Activated CD8-positive, alpha-beta memory T cell treated with anti-CD3 and anti-CD28 coated beads for 36 hours (primary cell): ENCODE measurements around the gene FAM72A. TPM values are rescaled to one million over a fixed set of nuclear protein-coding genes. Genes with fewer than 3 reads are reported as not detected.
"Not testable (repeated sequence)": the region's sequence is repeated elsewhere in the genome, so short reads cannot be mapped to it uniquely, and the experiment has no call there.

Source experiments
- CTCF ChIA-PET: fragments of 350-600 bp; sonication (Branson Sonifier 250); formaldehyde crosslinking; loops from one replicate; lab custom pipeline; 2021; ENCODE audit warnings: antibody characterized with exemption; lab: Charles Lee
- POLR2A ChIA-PET: fragments of 350-600 bp; sonication (Branson Sonifier 250); formaldehyde crosslinking; loops from one replicate; lab custom pipeline; 2021; ENCODE audit warnings: antibody characterized with exemption; lab: Charles Lee
- total RNA-seq, 2 experiments: library from RNA; stranded (reverse); gene quantifications; one replicate each; pipeline ENCODE4 v1.2.3, GENCODE V29; 2021

Gene FAM72A
- total RNA-seq, 2 experiments from 2014 or later: 23.0 to 24.6 TPM

DNA sequence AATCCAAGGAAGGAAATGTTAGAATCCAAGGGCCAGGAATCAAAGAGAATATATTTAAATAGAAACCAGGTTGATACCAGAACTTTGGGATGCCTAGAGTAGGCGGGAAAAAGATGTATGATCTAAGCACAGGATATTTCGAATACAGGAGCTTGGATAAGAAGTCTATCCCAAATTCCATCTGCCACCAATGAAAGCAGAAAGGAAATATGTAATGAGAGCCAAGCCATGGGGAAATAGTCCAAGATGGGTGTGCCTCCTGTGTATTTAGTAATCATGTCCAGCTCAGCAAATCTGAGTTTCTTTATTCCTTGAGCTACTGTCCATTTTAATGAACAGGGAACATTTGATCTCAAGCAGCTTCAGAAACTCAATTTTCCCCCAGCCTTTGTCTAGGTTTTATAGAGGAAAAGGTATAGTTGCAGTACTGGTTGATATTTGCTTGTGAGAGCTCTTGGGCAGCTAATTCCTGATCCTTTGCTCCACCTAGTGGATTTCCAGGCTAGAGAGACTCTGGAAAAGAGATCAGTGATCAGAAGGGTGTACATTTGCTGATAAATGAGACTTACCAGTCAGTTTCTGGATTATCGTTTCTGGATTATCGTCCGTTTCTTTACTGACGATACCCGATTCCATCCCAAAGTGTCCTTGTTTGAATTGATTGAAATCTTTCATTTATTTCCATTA, 28.3 kb downstream of the FAM72A start:
- POLR2A ChIA-PET, CTCF ChIA-PET: not testable (repeated sequence)

- POLR2A ChIA-PET, CTCF ChIA-PET: not testable (repeated sequence)
Measured at GRCh38 chr1:206173110-206173719, 29.4 kb downstream of the FAM72A start.

GRCh38 chr1:206169794-206170193, 32.8 kb downstream of the FAM72A start:
- CTCF ChIA-PET, POLR2A ChIA-PET: not testable (repeated sequence)

DNA sequence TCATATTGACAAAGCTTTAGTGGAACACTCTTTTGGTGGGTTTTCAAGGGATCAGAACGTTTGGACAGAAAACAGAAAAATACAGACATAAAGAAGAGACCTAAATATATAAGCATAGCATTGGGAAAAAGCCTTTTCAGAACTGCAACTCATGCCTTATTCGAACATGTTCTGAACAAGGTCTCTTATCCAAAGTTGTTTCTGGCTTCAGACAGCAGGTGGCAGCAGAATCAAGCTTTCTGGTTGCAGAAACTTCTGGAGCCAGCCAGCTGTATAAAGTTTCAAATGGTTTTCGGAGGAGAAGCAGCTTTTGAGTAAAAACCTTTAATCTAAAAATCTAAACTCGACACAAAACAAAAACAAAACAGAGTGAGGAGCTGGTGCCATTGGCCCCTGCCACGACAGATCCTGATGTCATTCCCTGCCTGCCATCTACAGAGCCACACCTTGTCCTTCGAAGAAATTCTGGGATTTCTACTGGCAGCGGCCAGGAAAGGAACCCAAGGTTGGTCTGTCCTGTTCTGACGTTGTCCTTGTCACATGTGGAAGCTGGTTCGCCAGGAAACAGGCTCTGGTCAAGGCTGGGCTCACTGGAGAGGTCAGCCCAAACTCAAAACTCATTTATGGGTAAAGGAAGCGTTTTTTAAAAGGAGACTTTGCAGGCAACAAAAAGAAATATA, 35.1 kb downstream of the FAM72A start:
- CTCF ChIA-PET, POLR2A ChIA-PET: not testable (repeated sequence)

GRCh38 chr1:206145771-206146290, 56.8 kb downstream of the FAM72A start:
- ChIA-PET CTCF (no interaction called here), POLR2A (no interaction called here)

GRCh38 chr1:206144605-206145004, 58.0 kb downstream of the FAM72A start:
- CTCF ChIA-PET: interaction anchor here (0.6 kb wide), 1 partner anchor 299 kb away, joined by 3 read pairs; no protein-coding TSS in a partner anchor
- POLR2A ChIA-PET: no interaction called here

DNA sequence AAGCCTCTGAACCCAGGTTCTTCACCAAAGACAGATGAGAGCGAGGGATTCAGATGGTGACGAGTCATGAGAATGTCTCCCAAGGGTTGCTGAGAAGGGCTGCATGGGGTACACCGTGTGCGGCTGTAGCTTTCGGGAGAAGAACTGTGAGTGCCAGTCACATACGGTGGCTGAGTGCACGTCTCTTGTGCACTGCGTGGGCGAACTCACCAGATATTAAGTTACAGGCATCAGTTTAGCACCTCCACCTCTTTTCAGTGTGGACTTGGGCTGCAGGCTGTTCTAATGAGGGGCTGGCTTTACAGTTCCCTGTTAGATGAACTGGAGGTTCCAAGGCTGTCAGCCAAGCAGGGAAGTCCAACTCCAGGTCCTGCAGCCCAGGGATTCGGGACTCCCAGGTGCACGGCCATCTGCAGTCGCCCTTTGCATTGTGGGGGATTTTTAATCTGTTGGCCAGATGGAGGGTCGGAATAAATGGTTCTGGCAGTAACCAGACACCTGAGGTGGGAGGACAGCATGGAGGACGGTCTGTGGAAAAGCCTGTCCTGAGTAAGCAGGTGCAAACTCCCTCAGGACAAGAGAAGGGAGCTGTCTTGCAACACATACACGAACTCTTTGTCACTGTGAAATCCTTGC, 59.0 kb downstream of the FAM72A start:
- ChIA-PET POLR2A (no interaction called here), CTCF (no interaction called here)

DNA sequence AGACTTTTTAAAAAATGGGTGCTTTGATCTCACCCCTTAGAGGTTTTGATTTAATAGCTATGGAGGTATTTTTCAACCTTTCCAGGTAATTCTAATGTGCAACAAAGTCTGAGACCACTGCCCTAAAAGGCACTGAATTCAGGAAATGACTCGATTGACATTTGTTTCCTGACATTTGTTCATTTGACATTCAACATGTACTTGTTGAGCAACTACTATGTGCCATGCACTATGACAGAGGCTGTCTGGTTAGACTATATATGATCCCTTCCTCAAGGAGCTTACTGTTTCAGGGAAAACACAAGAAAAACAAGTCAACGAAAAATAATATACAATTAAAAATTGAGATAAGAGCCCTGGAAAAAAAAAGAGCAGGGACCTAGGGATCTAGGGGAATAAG, 59.9 kb downstream of the FAM72A start:
- ChIA-PET CTCF (no interaction called here), POLR2A (no interaction called here)

DNA sequence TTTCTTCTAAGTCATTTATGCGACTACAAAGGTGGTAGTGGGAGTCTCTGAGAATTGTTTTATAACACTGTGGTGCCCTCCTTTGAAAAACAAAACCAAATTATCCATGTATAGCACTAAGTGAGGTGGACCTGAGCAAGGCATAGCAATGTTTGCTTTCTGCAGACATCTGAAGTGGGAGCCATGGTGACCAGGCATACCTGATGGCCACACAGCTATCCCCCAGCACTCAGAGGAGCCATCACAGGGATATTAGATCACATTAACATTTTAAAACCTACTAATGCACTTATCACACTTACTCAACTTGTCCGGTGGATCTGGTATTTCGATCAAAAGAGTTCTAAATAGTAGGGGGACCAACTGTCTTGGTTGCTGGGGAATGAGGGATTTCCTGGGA, 60.6 kb downstream of the FAM72A start:
- CTCF ChIA-PET: interaction anchor here (1.0 kb wide), 1 partner anchor 165 kb away, joined by 3 read pairs; no protein-coding TSS in a partner anchor
- POLR2A ChIA-PET: no interaction called here

- CTCF ChIA-PET: no interaction called here
- POLR2A ChIA-PET: no interaction called here
Measured at GRCh38 chr1:206136241-206136640, 66.4 kb downstream of the FAM72A start.

Other genes with a start within 250 kb of the FAM72A start
- gene RAB7B, start 199.4 kb downstream of the FAM72A start, total RNA-seq: not detected
- gene CTSE, start 178.9 kb downstream of the FAM72A start, total RNA-seq: not detected
- not detected for gene RHEX, start 149.7 kb downstream of the FAM72A start, total RNA-seq
- gene AVPR1B, start 85.5 kb downstream of the FAM72A start, total RNA-seq: not detected
- gene SRGAP2, start 702 bp upstream of the FAM72A start, total RNA-seq: 10 to 100 TPM; 47.7 to 52.5 TPM